ENCODE data around the gene CLASP2.

GRCh38 chr3:33716227-33716626, 1.8 kb downstream of the CLASP2 start:
- no peak for TF ChIP-seq CTCF (IDR thresholded peaks at IDR 0.05 in 4 of 5, conservative IDR thresholded peaks at IDR 0.05 in 1 of 5)
- TF ChIP-seq POLR2A (IDR thresholded peaks at IDR 0.05), result no peak
